Lung (tissue), 12 donors: ENCODE results near the gene NLGN4Y. TPM values are rescaled to one million over a fixed set of nuclear protein-coding genes. Genes with fewer than 3 reads are reported as not detected.
"Not testable (repeated sequence)": the region's sequence is repeated elsewhere in the genome, so short reads cannot be mapped to it uniquely, and the experiment has no call there.

Experiments used
- ATAC-seq: fragments of 200-7000 bp; cut with Tn5 transposase; one replicate; pipeline ENCODE4 v1.9.1; 2020; ENCODE audit warnings: moderate number of reproducible peaks; ENCODE audit not compliant: insufficient read depth, low FRiP score
- DNase-seq, 3 donors: peaks; one replicate each; pipeline ENCODE4 v3.0.0-alpha.2; 2013 to 2017
- H3K27ac ChIP-seq, 2 donors: one replicate each; pipeline ENCODE4 v1.5.1; 2013; ENCODE audit warnings: mild to moderate bottlenecking in 2 of 2, moderate library complexity in 2 of 2, control low read depth in 1 of 2, inconsistent platforms in 1 of 2, low read depth in 1 of 2, low read length in 1 of 2
- H3K27me3 ChIP-seq, 3 donors: one replicate each; pipeline ENCODE4 v1.5.1; 2013; ENCODE audit warnings: low read length in 2 of 3; ENCODE audit not compliant: control insufficient read depth in 3 of 3, insufficient read depth in 3 of 3
- H3K36me3 ChIP-seq, 4 donors: one replicate each; pipeline ENCODE4 v1.5.1; 2013; ENCODE audit warnings: low read length in 4 of 4, mild to moderate bottlenecking in 1 of 4, moderate library complexity in 1 of 4; ENCODE audit not compliant: control insufficient read depth in 4 of 4, insufficient read depth in 4 of 4
- H3K4me1 ChIP-seq, 5 donors: one replicate each; pipeline ENCODE4 v1.5.1; 2013; ENCODE audit warnings: low read length in 5 of 5, mild to moderate bottlenecking in 2 of 5, moderate library complexity in 1 of 5; ENCODE audit not compliant: control insufficient read depth in 5 of 5, insufficient read depth in 5 of 5
- H3K4me3 ChIP-seq: one replicate; pipeline ENCODE4 v1.5.1; 2013; ENCODE audit warnings: mild to moderate bottlenecking, control low read depth, moderate library complexity
- H3K9ac ChIP-seq, 2 donors: one replicate each; pipeline ENCODE4 v1.5.1; 2013; ENCODE audit warnings: low read length in 2 of 2, control low read depth in 1 of 2; ENCODE audit not compliant: insufficient read depth in 1 of 2
- H3K9me3 ChIP-seq, 4 donors: one replicate each; pipeline ENCODE4 v1.5.1; 2013; ENCODE audit warnings: low read length in 3 of 4, mild to moderate bottlenecking in 1 of 4, moderate library complexity in 1 of 4; ENCODE audit not compliant: control insufficient read depth in 4 of 4, insufficient read depth in 3 of 4
- CTCF ChIP-seq: IDR thresholded peaks from 2 replicates; pipeline ENCODE4 v1.5.1; 2012; ENCODE audit warnings: mild to moderate bottlenecking; ENCODE audit errors: control extremely low read depth, extremely low read depth
- WGBS, 2 donors: extraction: QIAGEN DNeasy Blood & Tissue Kit; methylation state at CpG; one replicate each; pipeline ENCODE4 v1.1.7; 2013; 5-methylcytosine and 5-hydroxymethylcytosine counted together
- polyA plus RNA-seq, 2 donors: library from polyadenylated mRNA; stranded (reverse); fragments of 200-250 nt; gene quantifications; one replicate each; pipeline ENCODE4 v1.2.1, GENCODE V29; 2013
- total RNA-seq, 2 donors: library from RNA; depleted of rRNA in 1 of 2; stranded (reverse); fragments of >200 nt in 1 of 2; gene quantifications; one replicate each; pipeline ENCODE4 v1.2.1, GENCODE V29; 2014 to 2021
- donor health status: control.
- donor health status: control.
- donor health status: Bipolar disorder and iron deficiency.
- donor health status: healthy.
- donor health status: DM: yes; HTN: yes; CAD: no.

NLGN4Y gene
- total and polyA plus RNA-seq, 4 donors, result 0.06 to 1.5 TPM; not detected in 2

- Histone ChIP-seq H3K27me3 (no peaks in the 10 kb centered on the region), H3K36me3 (no peaks in the 10 kb centered on the region), H3K9ac (no peak overlapping the region), H3K27ac (no peak overlapping the region), H3K4me1 (no peaks in the 10 kb centered on the region), H3K9me3 (no peaks in the 10 kb centered on the region), H3K4me3 (no peak overlapping the region)
- ATAC-seq (no peak), DNase-seq (no peak)
- 69% methylated on average over 1 of the region's 1 CpG; no CpG with 5 or more reads in 1 of the 2 donors for WGBS, 2 donors
- TF ChIP-seq CTCF, result no peak
These were observed 326.4 kb downstream of the NLGN4Y start for GRCh38 chrY:14850734-14851133.

- H3K4me3 ChIP-seq, result no peak overlapping the region
- H3K9ac ChIP-seq, result no peak overlapping the region
- H3K27ac ChIP-seq, result no peak overlapping the region
- no peaks in the 10 kb centered on the region for H3K27me3 ChIP-seq
- ATAC-seq (no peak), DNase-seq (no peak)
- no peaks in the 10 kb centered on the region for H3K9me3 ChIP-seq
- no peaks in the 10 kb centered on the region for H3K36me3 ChIP-seq
- TF ChIP-seq CTCF, result no peak
- H3K4me1 ChIP-seq, result no peaks in the 10 kb centered on the region
These were observed 336.1 kb downstream of the NLGN4Y start for GRCh38 chrY:14860448-14860847.

- not testable (repeated sequence) for H3K36me3 ChIP-seq, H3K9me3 ChIP-seq, H3K4me1 ChIP-seq, H3K27me3 ChIP-seq, DNase-seq, H3K27ac ChIP-seq, H3K4me3 ChIP-seq, H3K9ac ChIP-seq, ATAC-seq
- WGBS, 2 donors, result 51% methylated on average over 8 of the region's 8 CpGs; no CpG with 5 or more reads in 1 of the 2 donors
These were observed 336.7 kb downstream of the NLGN4Y start for GRCh38 chrY:14861033-14861432.

GRCh38 chrY:14871971-14872370 is 347.6 kb downstream of the NLGN4Y start:
- H3K36me3 ChIP-seq, result no peaks in the 10 kb centered on the region
- ATAC-seq (no peak), DNase-seq (no peak)
- WGBS, 2 donors, result 20% methylated on average over 2 of the region's 2 CpGs; no CpG with 5 or more reads in 1 of the 2 donors
- no peaks in the 10 kb centered on the region for H3K9me3 ChIP-seq
- TF ChIP-seq CTCF, result no peak
- no peaks in the 10 kb centered on the region for H3K27me3 ChIP-seq
- H3K27ac ChIP-seq, result no peak overlapping the region
- no peak overlapping the region for H3K9ac ChIP-seq
- no peaks in the 10 kb centered on the region for H3K4me1 ChIP-seq
- H3K4me3 ChIP-seq, result no peak overlapping the region
